ENCODE measurements around the gene RUNX3.

GRCh38 chr1:24966121-24966723, 36.1 kb upstream of the RUNX3 start:
- no peak for TF ChIP-seq CTCF (IDR thresholded peaks at IDR 0.05)
- TF ChIP-seq POLR2A (IDR thresholded peaks at IDR 0.05), result no peak

Data from uterus (tissue), 2 donors.